Measurements from ENCODE around the gene ARIH2.

- TF ChIP-seq CTCF (optimal IDR thresholded peaks at IDR 0.05 in 1 of 3, IDR thresholded peaks at IDR 0.05 in 1 of 3, conservative IDR thresholded peaks at IDR 0.05 in 1 of 3; ENCODE audit: extremely low read depth in 1 of 3, insufficient read depth in 2 of 3, low read length in 3 of 3) (no peak), EZH2 (IDR thresholded peaks at IDR 0.05; ENCODE audit: low read length) (no peak)
These were observed 66.0 kb downstream of the ARIH2 start for GRCh38 chr3:48984663-48985062.

All from keratinocyte (primary cell).